Measurements from ENCODE around the gene SERPIND1.

Gene SERPIND1

GRCh38 chr22:20771918-20772625 is 1.8 kb upstream of the SERPIND1 start:
- Histone ChIP-seq H3K27ac (ENCODE audit: low read depth, low read length) (no peak overlapping the region), H3K4me3 (ENCODE audit: low read length) (no peak overlapping the region), H3K79me2 (ENCODE audit: control insufficient read depth, low read length) (no peaks in the 10 kb centered on the region), H3K4me2 (ENCODE audit: low read length) (no peak overlapping the region), H4K20me1 (ENCODE audit: control insufficient read depth, insufficient read depth, low read depth, low read length) (no peaks in the 10 kb centered on the region), H3K36me3 (ENCODE audit: control insufficient read depth, low read length) (no peaks in the 10 kb centered on the region), H3F3A (ENCODE audit: control insufficient read depth, insufficient read depth) (no peaks in the 10 kb centered on the region), H3K9me2 (replicated peaks; ENCODE audit: control insufficient read depth, low read length) (no peaks in the 10 kb centered on the region), H3K27me3 (ENCODE audit: control insufficient read depth, low read length) (no peaks in the 10 kb centered on the region), H3K9me3 (ENCODE audit: control insufficient read depth, insufficient read depth, low read length) (no peaks in the 10 kb centered on the region), H3K4me1 (ENCODE audit: control insufficient read depth, low read length) (0 out of 2 replicates have a peak, but pooled peaks cover 4% of the 10 kb centered on the region)
- no peak for TF ChIP-seq EZH2phosphoT487 (IDR thresholded peaks at IDR 0.05; ENCODE audit: borderline replicate concordance, low read length)
- no peak for TF ChIP-seq CTCF (IDR thresholded peaks at IDR 0.05; ENCODE audit: low read depth, low read length, poor library complexity, severe bottlenecking)

- Histone ChIP-seq H4K20me1 (ENCODE audit: control insufficient read depth, insufficient read depth, low read depth, low read length) (no peaks in the 10 kb centered on the region), H3K9me3 (ENCODE audit: control insufficient read depth, insufficient read depth, low read length) (no peaks in the 10 kb centered on the region), H3K9me2 (replicated peaks; ENCODE audit: control insufficient read depth, low read length) (no peaks in the 10 kb centered on the region), H3F3A (ENCODE audit: control insufficient read depth, insufficient read depth) (no peaks in the 10 kb centered on the region; the same call in 1 of the 2 replicates), H3K79me2 (ENCODE audit: control insufficient read depth, low read length) (no peaks in the 10 kb centered on the region), H3K27ac (ENCODE audit: low read depth, low read length) (no peak overlapping the region), H3K4me2 (ENCODE audit: low read length) (no peak overlapping the region), H3K36me3 (ENCODE audit: control insufficient read depth, low read length) (no peaks in the 10 kb centered on the region), H3K4me1 (ENCODE audit: control insufficient read depth, low read length) (0 out of 2 replicates have a peak, but pooled peaks cover under 1% of the 10 kb centered on the region), H3K27me3 (ENCODE audit: control insufficient read depth, low read length) (no peaks in the 10 kb centered on the region), H3K4me3 (ENCODE audit: low read length) (no peak overlapping the region)
- no peak for TF ChIP-seq EZH2phosphoT487 (IDR thresholded peaks at IDR 0.05; ENCODE audit: borderline replicate concordance, low read length)
- no peak for TF ChIP-seq CTCF (IDR thresholded peaks at IDR 0.05; ENCODE audit: low read depth, low read length, poor library complexity, severe bottlenecking)
These were observed 969 bp downstream of the SERPIND1 start for GRCh38 chr22:20774882-20775281.

- no peaks in the 10 kb centered on the region for H3K27me3 ChIP-seq (ENCODE audit: control insufficient read depth, low read length)
- H3K9me3 ChIP-seq (ENCODE audit: control insufficient read depth, insufficient read depth, low read length) = no peaks in the 10 kb centered on the region
- H3K4me2 ChIP-seq (ENCODE audit: low read length) = no peak overlapping the region
- no peaks in the 10 kb centered on the region for H3K79me2 ChIP-seq (ENCODE audit: control insufficient read depth, low read length)
- TF ChIP-seq EZH2phosphoT487 (IDR thresholded peaks at IDR 0.05; ENCODE audit: borderline replicate concordance, low read length) (no peak), CTCF (IDR thresholded peaks at IDR 0.05; ENCODE audit: low read depth, low read length, poor library complexity, severe bottlenecking) (no peak)
- H3K9me2 ChIP-seq (replicated peaks; ENCODE audit: control insufficient read depth, low read length) = no peaks in the 10 kb centered on the region
- no peaks in the 10 kb centered on the region for H4K20me1 ChIP-seq (ENCODE audit: control insufficient read depth, insufficient read depth, low read depth, low read length)
- H3F3A ChIP-seq (ENCODE audit: control insufficient read depth, insufficient read depth) = no peaks in the 10 kb centered on the region; the same call in 1 of the 2 replicates
- no peak overlapping the region for H3K4me3 ChIP-seq (ENCODE audit: low read length)
- H3K36me3 ChIP-seq (ENCODE audit: control insufficient read depth, low read length) = no peaks in the 10 kb centered on the region
- H3K4me1 ChIP-seq (ENCODE audit: control insufficient read depth, low read length) = no peaks in the 10 kb centered on the region
- H3K27ac ChIP-seq (ENCODE audit: low read depth, low read length) = no peak overlapping the region
These were observed 1.5 kb downstream of the SERPIND1 start for GRCh38 chr22:20775342-20775895.

Measured in DOHH2 (cell line).